HCT116 (cell line): ENCODE measurements around the gene ADNP2. TPM values are rescaled to one million over a fixed set of nuclear protein-coding genes. Genes with fewer than 3 reads are reported as not detected.

Experiments
- ATAC-seq: fragments of 200-7000 bp; cut with Tn5 transposase; 2 replicates; pipeline ENCODE4 v1.9.1; 2020; ENCODE audit warnings: mild to moderate bottlenecking, moderate library complexity
- BruUV-seq: library from RNA; stranded (reverse); fragments of 400-500 nt; replicated peaks from 2 replicates; lab custom pipeline; 2021; lab: Mats Ljungman, UMichigan
- CTCF ChIA-PET: fragments of 300-600 bp; sonication (Branson Sonifier 250); formaldehyde crosslinking; loops from one replicate; lab custom pipeline; 2021; ENCODE audit warnings: antibody characterized with exemption; lab: Charles Lee
- POLR2A ChIA-PET: fragments of 300-600, 350-600 bp; sonication (Branson Sonifier 250); formaldehyde crosslinking; loops from one replicate; lab custom pipeline; 2021; ENCODE audit warnings: antibody characterized with exemption; lab: Charles Lee
- RAD21 ChIA-PET, 2 experiments: fragments of 300-600 bp; sonication (Branson Sonifier 250); formaldehyde crosslinking; loops; one replicate each; lab custom pipeline; 2023; ENCODE audit warnings: low total read pairs in 2 of 2; ENCODE audit not compliant: uncharacterized antibody in 2 of 2, unreplicated experiment in 2 of 2, low non-redundant PET in 1 of 2; lab: Charles Lee
- DNase-seq: peaks from one replicate; pipeline ENCODE4 v3.0.0-alpha.2; 2010; ENCODE audit warnings: low read depth, low spot score
- H2AFZ ChIP-seq: fragments of 200-600 bp; shearing (Covaris generic), sonication (generic); 2 replicates; pipeline ENCODE4 v1.6.1; 2017; ENCODE audit warnings: low read depth, mixed run types, mixed read lengths, antibody characterized with exemption, low read length; ENCODE audit not compliant: poor library complexity, severe bottlenecking
- H3K27ac ChIP-seq: 2 replicates; pipeline ENCODE4 v1.5.1; 2012; ENCODE audit warnings: low read depth, low read length
- H3K27me3 ChIP-seq: fragments of 200-600 bp; sonication (generic); 2 replicates; pipeline ENCODE4 v1.6.1; 2016; ENCODE audit warnings: mixed run types, low read length, mixed read lengths; ENCODE audit not compliant: insufficient read depth
- H3K36me3 ChIP-seq, 2 experiments: fragments of 200-500 bp in 1 of 2; fragments of 200-600 bp in 1 of 2; sonication (Bioruptor generic) in 1 of 2; sonication (generic) in 1 of 2; 2 replicates each; pipeline versions ENCODE4 v1.5.1 to v1.6.1; 2014 to 2016; ENCODE audit warnings: low read length in 2 of 2, inconsistent platforms in 1 of 2, mixed read lengths in 1 of 2, mixed run types in 1 of 2; ENCODE audit not compliant: insufficient read depth in 2 of 2, control insufficient read depth in 1 of 2
- H3K4me1 ChIP-seq, 2 experiments: fragments of 200-600 bp in 1 of 2; sonication (generic) in 1 of 2; 2 replicates each; pipeline versions ENCODE4 v1.5.1 to v1.6.1; 2012 to 2017; ENCODE audit warnings: low read length in 2 of 2, inconsistent platforms in 1 of 2, mild to moderate bottlenecking in 1 of 2, mixed read lengths in 1 of 2, mixed run types in 1 of 2, moderate library complexity in 1 of 2; ENCODE audit not compliant: insufficient read depth in 2 of 2, control insufficient read depth in 1 of 2
- H3K4me2 ChIP-seq: fragments of 200-600 bp; sonication (generic); 2 replicates; pipeline ENCODE4 v1.6.1; 2017; ENCODE audit warnings: mixed run types, low read length, mixed read lengths
- H3K4me3 ChIP-seq, 2 experiments: fragments of 200-600 bp in 1 of 2; sonication (generic) in 1 of 2; replicated peaks in 1 of 2; 2 replicates each; pipeline ENCODE4 v1.5.1; 2011 to 2016; ENCODE audit warnings: low read length in 2 of 2, control low read depth in 1 of 2, low read depth in 1 of 2, mild to moderate bottlenecking in 1 of 2, mixed read lengths in 1 of 2, mixed run types in 1 of 2
- H3K79me2 ChIP-seq: fragments of 200-600 bp; sonication (generic); 2 replicates; pipeline ENCODE4 v1.6.1; 2017; ENCODE audit warnings: mild to moderate bottlenecking, mixed run types, low read length, moderate library complexity, mixed read lengths; ENCODE audit not compliant: insufficient read depth
- H3K9ac ChIP-seq: fragments of 200-600 bp; sonication (generic); 2 replicates; pipeline ENCODE4 v1.6.1; 2016; ENCODE audit warnings: low read length, mixed read lengths
- H3K9me2 ChIP-seq: fragments of 200-600 bp; sonication (generic), shearing (Covaris generic); 2 replicates; pipeline ENCODE4 v1.6.1; 2017; ENCODE audit warnings: mixed run types, mild to moderate bottlenecking, moderate library complexity; ENCODE audit not compliant: insufficient read depth
- H3K9me3 ChIP-seq, 2 experiments: fragments of 200-500 bp in 1 of 2; fragments of 200-600 bp in 1 of 2; sonication (Bioruptor generic) in 1 of 2; sonication (generic) in 1 of 2; 2 replicates each; pipeline ENCODE4 v1.6.1; 2014 to 2017; ENCODE audit warnings: low read length in 2 of 2, mixed read lengths in 2 of 2, inconsistent platforms in 1 of 2, low read depth in 1 of 2, mild to moderate bottlenecking in 1 of 2, mixed run types in 1 of 2, moderate library complexity in 1 of 2; ENCODE audit not compliant: control insufficient read depth in 1 of 2, insufficient read depth in 1 of 2
- H4K20me1 ChIP-seq: fragments of 200-600 bp; sonication (generic), shearing (Covaris generic); 2 replicates; pipeline ENCODE4 v1.6.1; 2017; ENCODE audit warnings: mixed run types, mild to moderate bottlenecking, moderate library complexity; ENCODE audit not compliant: insufficient read depth
- ATF3 ChIP-seq: IDR thresholded peaks from 2 replicates; pipeline ENCODE4 v1.6.1; 2012
- CBX3 ChIP-seq: IDR thresholded peaks from 2 replicates; pipeline ENCODE4 v1.6.1; 2012; ENCODE audit warnings: low read depth
- CEBPB ChIP-seq: IDR thresholded peaks from 2 replicates; pipeline ENCODE4 v1.6.1; 2012; ENCODE audit warnings: low read depth
- CTCF ChIP-seq, 3 experiments: fragments of 200-600 bp in 1 of 3; sonication (generic) in 1 of 3; IDR thresholded peaks in 2 of 3; conservative IDR thresholded peaks in 1 of 3; 2 replicates each; pipeline ENCODE4 v1.5.1; 2012 to 2017; ENCODE audit warnings: low read depth in 2 of 3, low read length in 2 of 3, antibody characterized with exemption in 1 of 3, borderline replicate concordance in 1 of 3, control low read depth in 1 of 3, mild to moderate bottlenecking in 1 of 3, mixed read lengths in 1 of 3, mixed run types in 1 of 3, moderate library complexity in 1 of 3; ENCODE audit not compliant: insufficient read depth in 1 of 3
- ELF1 ChIP-seq: IDR thresholded peaks from 2 replicates; pipeline ENCODE4 v1.6.1; 2012; ENCODE audit warnings: low read depth, borderline replicate concordance
- EZH2 ChIP-seq: fragments of 200-600 bp; sonication (generic); IDR thresholded peaks from 2 replicates; pipeline ENCODE4 v1.6.1; 2017; ENCODE audit warnings: antibody characterized with exemption, mixed run types
- EZH2phosphoT487 ChIP-seq: fragments of 200-600 bp; IDR thresholded peaks from 2 replicates; pipeline ENCODE4 v1.6.1; 2018; ENCODE audit warnings: antibody characterized with exemption, borderline replicate concordance
- FOSL1 ChIP-seq: IDR thresholded peaks from 2 replicates; pipeline ENCODE4 v1.6.1; 2012; ENCODE audit warnings: low read depth
- JUND ChIP-seq: IDR thresholded peaks from 2 replicates; pipeline ENCODE4 v1.6.1; 2012
- MAX ChIP-seq: IDR thresholded peaks from 2 replicates; pipeline ENCODE4 v1.6.1; 2012
- POLR2A ChIP-seq: IDR thresholded peaks from 2 replicates; pipeline ENCODE4 v1.7.0; 2011; ENCODE audit warnings: borderline replicate concordance; ENCODE audit not compliant: insufficient read depth, insufficient read length; ENCODE audit errors: extremely low read depth
- REST ChIP-seq: IDR thresholded peaks from 2 replicates; pipeline ENCODE4 v1.6.1; 2012; ENCODE audit warnings: low read depth
- SIN3A ChIP-seq: IDR thresholded peaks from 2 replicates; pipeline ENCODE4 v1.6.1; 2012; ENCODE audit warnings: low read depth
- SP1 ChIP-seq: IDR thresholded peaks from 2 replicates; pipeline ENCODE4 v1.6.1; 2012; ENCODE audit warnings: low read depth
- SRF ChIP-seq: IDR thresholded peaks from 2 replicates; pipeline ENCODE4 v1.6.1; 2012; ENCODE audit warnings: low read depth
- YY1 ChIP-seq: IDR thresholded peaks from 2 replicates; pipeline ENCODE4 v1.6.1; 2011; ENCODE audit warnings: low read length, low read depth, moderate library complexity, mild to moderate bottlenecking; ENCODE audit not compliant: insufficient replicate concordance; ENCODE audit errors: extremely low read depth
- ZBTB33 ChIP-seq: IDR thresholded peaks from 2 replicates; pipeline ENCODE4 v1.6.1; 2011; ENCODE audit warnings: mild to moderate bottlenecking, low read length, moderate library complexity; ENCODE audit not compliant: insufficient replicate concordance; ENCODE audit errors: extremely low read depth
- ZFX ChIP-seq: fragments of 450-650 bp; IDR thresholded peaks from 2 replicates; pipeline ENCODE4 v1.6.1; 2017
- ZNF274 ChIP-seq: fragments of 200-500 bp; sonication (Bioruptor generic); IDR thresholded peaks from 2 replicates; pipeline ENCODE4 v1.6.1; 2014; ENCODE audit warnings: mild to moderate bottlenecking, low read depth, low read length, inconsistent platforms
- intact Hi-C: fragments of 100-400 bp; cut with micrococcal nuclease; formaldehyde crosslinking; loops from 2 replicates; pipeline ENCODE4 v1.10.0; 2022
- total RNA-seq: library from RNA; stranded (reverse); gene quantifications from one replicate; pipeline ENCODE4 v1.2.1, GENCODE V29; 2021; ENCODE audit not compliant: unreplicated experiment

ADNP2 gene
- total RNA-seq, 1 experiment from 2014 or later = 45.4 TPM

- no peaks in the 10 kb centered on the region for H3K9me3 ChIP-seq
- TF ChIP-seq YY1 (no peak), ATF3 (no peak), ZNF274 (no peak), EZH2 (no peak), JUND (no peak), CTCF (IDR thresholded peaks at IDR 0.05 in 2 of 3, conservative IDR thresholded peaks at IDR 0.05 in 1 of 3; ENCODE audit: borderline replicate concordance in 1 of 3, insufficient read depth in 1 of 3, low read depth in 2 of 3, low read length in 2 of 3) (no peak), ELF1 (no peak), EZH2phosphoT487 (no peak), SRF (no peak), CEBPB (no peak), REST (no peak), SP1 (no peak), ZBTB33 (no peak), MAX (no peak), SIN3A (no peak), CBX3 (no peak), FOSL1 (no peak), ZFX (no peak), POLR2A (no peak)
- POLR2A ChIA-PET = no interaction called here
- peaks cover 2 to 20% of the 10 kb centered on the region in 2 experiments; a peak in 2 of 4 replicates for H3K4me1 ChIP-seq
- H3K4me2 ChIP-seq = no peak overlapping the region
- no peak overlapping the region for H3K27ac ChIP-seq
- RAD21 ChIA-PET = interaction anchor here in 1 of 2 experiments (0.7 kb wide), 1 partner anchor 8 kb away, joined by 6 read pairs; no protein-coding TSS in a partner anchor
- intact Hi-C loops = loop anchor here (5.0 kb wide), 1 partner anchor 429 kb away; the partner anchor contains the start of gene CTDP1
- H2AFZ ChIP-seq = no peak overlapping the region
- H3K27me3 ChIP-seq = no peaks in the 10 kb centered on the region
- BruUV-seq = no TSS peak
- H3K9ac ChIP-seq = no peak overlapping the region
- CTCF ChIA-PET = no interaction called here
- H3K9me2 ChIP-seq = no peaks in the 10 kb centered on the region
- H4K20me1 ChIP-seq = peaks cover 14% of the 10 kb centered on the region; the same call in 1 of the 2 replicates
- H3K4me3 ChIP-seq = no peak overlapping the region
- no peaks in the 10 kb centered on the region; a peak in 1 of 4 replicates for H3K36me3 ChIP-seq
- ATAC-seq (no peak), DNase-seq (no peak)
- peaks cover 21% of the 10 kb centered on the region for H3K79me2 ChIP-seq
These were observed 2.5 kb upstream of the ADNP2 start for GRCh38 chr18:80106482-80107051.
